Endothelial cell of umbilical vein (primary cell): ENCODE results near the gene SLC16A7.

Experiments
- CTCF ChIP-seq, 2 donors: IDR thresholded peaks; 1 replicate in 1 of 2; 2 replicates in 1 of 2; pipeline ENCODE4 v1.5.1; 2011; ENCODE audit warnings: low read length in 2 of 2, mild to moderate bottlenecking in 2 of 2, moderate library complexity in 2 of 2, control low read depth in 1 of 2, inconsistent platforms in 1 of 2, low read depth in 1 of 2; ENCODE audit not compliant: insufficient read depth in 1 of 2; ENCODE audit errors: extremely low read depth in 1 of 2
- EZH2 ChIP-seq: IDR thresholded peaks from 2 replicates; pipeline ENCODE4 v1.6.1; 2012; ENCODE audit warnings: borderline replicate concordance, low read depth, mild to moderate bottlenecking, moderate library complexity, low read length, inconsistent platforms; ENCODE audit not compliant: severe bottlenecking
- FOS ChIP-seq: IDR thresholded peaks from 2 replicates; pipeline ENCODE4 v1.6.1; 2011; ENCODE audit warnings: mild to moderate bottlenecking, low read length, moderate library complexity, borderline replicate concordance; ENCODE audit not compliant: insufficient read depth
- GATA2 ChIP-seq: IDR thresholded peaks from 2 replicates; pipeline ENCODE4 v1.7.0; 2011; ENCODE audit warnings: low read depth, mild to moderate bottlenecking, moderate library complexity, mixed read lengths, low read length; ENCODE audit not compliant: insufficient read length, insufficient read depth
- MAX ChIP-seq: IDR thresholded peaks from 2 replicates; pipeline ENCODE4 v1.6.1; 2011; ENCODE audit not compliant: insufficient read depth, insufficient read length
- MYC ChIP-seq: IDR thresholded peaks from one replicate; pipeline ENCODE4 v1.6.1; 2011; ENCODE audit warnings: mild to moderate bottlenecking, low read depth, low read length
- POLR2A ChIP-seq: IDR thresholded peaks from 2 replicates; pipeline ENCODE4 v1.6.1; 2012; ENCODE audit warnings: low read depth, mild to moderate bottlenecking, control low read depth, low read length
- POLR2AphosphoS5 ChIP-seq: IDR thresholded peaks from 2 replicates; pipeline ENCODE4 v1.6.1; 2012; ENCODE audit warnings: low read depth, mild to moderate bottlenecking, control low read depth, low read length, moderate library complexity; ENCODE audit not compliant: insufficient read depth

- TF ChIP-seq POLR2AphosphoS5 (no peak), CTCF (IDR thresholded peaks at IDR 0.05; ENCODE audit: extremely low read depth in 1 of 2, insufficient read depth in 1 of 2, low read depth in 1 of 2, low read length in 2 of 2) (no peak), POLR2A (no peak), EZH2 (no peak), MAX (no peak), MYC (no peak), GATA2 (no peak), FOS (no peak)
Measured at GRCh38 chr12:59578254-59578653, 17.6 kb upstream of the SLC16A7 start.
